Neutrophil (primary cell): ENCODE measurements around the gene RBM45.

ENCODE experiments used
- H3K27ac ChIP-seq: fragments of 200-600 bp; sonication (generic); 2 replicates; pipeline ENCODE4 v1.5.1; 2016; ENCODE audit warnings: mild to moderate bottlenecking, moderate library complexity
- H3K27me3 ChIP-seq: fragments of 200-600 bp; sonication (generic); 2 replicates; pipeline ENCODE4 v1.6.0; 2016; ENCODE audit warnings: mild to moderate bottlenecking
- H3K36me3 ChIP-seq: fragments of 200-600 bp; sonication (generic); 2 replicates; pipeline ENCODE4 v1.5.1; 2017
- H3K4me1 ChIP-seq, 2 experiments: fragments of 200-600 bp in 1 of 2; sonication (generic) in 1 of 2; 1 replicate in 1 of 2; 2 replicates in 1 of 2; pipeline versions ENCODE4 v1.5.1 to v1.6.1; 2013 to 2016; ENCODE audit warnings: low read depth in 1 of 2, low read length in 1 of 2, mild to moderate bottlenecking in 1 of 2, moderate library complexity in 1 of 2; ENCODE audit not compliant: control insufficient read depth in 1 of 2, insufficient read depth in 1 of 2
- H3K4me3 ChIP-seq, 2 experiments: fragments of 200-600 bp in 1 of 2; sonication (generic) in 1 of 2; 1 replicate in 1 of 2; 2 replicates in 1 of 2; pipeline ENCODE4 v1.5.1; 2013 to 2016; ENCODE audit warnings: low read depth in 1 of 2, low read length in 1 of 2, mild to moderate bottlenecking in 1 of 2, moderate library complexity in 1 of 2
- H3K9me3 ChIP-seq: fragments of 200-600 bp; sonication (generic); 2 replicates; pipeline ENCODE4 v1.5.1; 2016
- CTCF ChIP-seq: fragments of 200-600 bp; sonication (generic); IDR thresholded peaks from 2 replicates; pipeline ENCODE4 v1.5.1; 2016; ENCODE audit warnings: antibody characterized with exemption

Gene RBM45

GRCh38 chr2:178112202-178113152 lies at the start of gene RBM45:
TSS of gene RBM45 (plus strand) at chr2:178112437. CDS start at chr2:178112547, 110 bp downstream.
- Histone ChIP-seq H3K9me3 (no peaks in the 10 kb centered on the region), H3K4me3 (peak within 1 kb of the TSS; percentile 73 to 75), H3K4me1 (peaks cover 8 to 9% of the 10 kb centered on the region in 2 experiments), H3K36me3 (peaks cover 2% of the 10 kb centered on the region), H3K27me3 (no peaks in the 10 kb centered on the region), H3K27ac (peak within 1 kb of the TSS; percentile 78)
- TF ChIP-seq CTCF, result peak; percentile 83

- H3K4me1 ChIP-seq, result no peaks in the 10 kb centered on the region
- TF ChIP-seq CTCF, result no peak
Measured at GRCh38 chr2:178066324-178066723, 45.9 kb upstream of the RBM45 start.

GRCh38 chr2:178066890-178067669 lies 45.2 kb upstream of the RBM45 start:
- peaks cover 28% of the 10 kb centered on the region for H3K27me3 ChIP-seq
- no peaks in the 10 kb centered on the region for H3K4me1 ChIP-seq
- no peak for TF ChIP-seq CTCF
- H3K9me3 ChIP-seq, result no peaks in the 10 kb centered on the region
- H3K4me3 ChIP-seq, result no peak overlapping the region
- no peak overlapping the region for H3K27ac ChIP-seq
- no peaks in the 10 kb centered on the region for H3K36me3 ChIP-seq

More at GRCh38 chr2:178066324-178066723, 45.9 kb upstream of the RBM45 start:
- no peaks in the 10 kb centered on the region for H3K36me3 ChIP-seq
- H3K27ac ChIP-seq, result no peak overlapping the region
- peaks cover 21% of the 10 kb centered on the region for H3K27me3 ChIP-seq
- no peaks in the 10 kb centered on the region for H3K9me3 ChIP-seq
- H3K4me3 ChIP-seq, result no peak overlapping the region

GRCh38 chr2:178068823-178069454 lies 43.3 kb upstream of the RBM45 start:
- Histone ChIP-seq H3K27ac (no peak overlapping the region), H3K4me3 (no peak overlapping the region), H3K36me3 (no peaks in the 10 kb centered on the region), H3K27me3 (peaks cover 47% of the 10 kb centered on the region), H3K4me1 (peaks cover 0 to 7% of the 10 kb centered on the region in 2 experiments), H3K9me3 (no peaks in the 10 kb centered on the region)
- no peak for TF ChIP-seq CTCF

GRCh38 chr2:178069551-178069950 lies 42.7 kb upstream of the RBM45 start:
- Histone ChIP-seq H3K27ac (no peak overlapping the region), H3K4me1 (peaks cover 0 to 7% of the 10 kb centered on the region in 2 experiments), H3K4me3 (no peak overlapping the region), H3K9me3 (no peaks in the 10 kb centered on the region), H3K27me3 (peaks cover 53% of the 10 kb centered on the region), H3K36me3 (no peaks in the 10 kb centered on the region)
- no peak for TF ChIP-seq CTCF
